Caco-2 (cell line): ENCODE measurements around the gene KIF18A. TPM values are rescaled to one million over a fixed set of nuclear protein-coding genes. Genes with fewer than 3 reads are reported as not detected.

ENCODE experiments used
- Bru-seq: library from RNA; stranded (reverse); fragments of 400-500 nt; gene quantifications from one replicate; lab custom pipeline; 2021; lab: Mats Ljungman, UMichigan
- BruChase-seq, 2 experiments: library from RNA; stranded (reverse); fragments of 400-500 nt; gene quantifications; one replicate each; lab custom pipeline; 2021; lab: Mats Ljungman, UMichigan
- BruUV-seq: library from RNA; stranded (reverse); fragments of 400-500 nt; replicated peaks from 2 replicates; lab custom pipeline; 2021; lab: Mats Ljungman, UMichigan
- CTCF ChIA-PET: fragments of 300-600 bp; sonication (Branson Sonifier 250); formaldehyde crosslinking; loops from one replicate; lab custom pipeline; 2022; ENCODE audit warnings: antibody characterized with exemption; lab: Charles Lee
- POLR2A ChIA-PET: fragments of 300-600 bp; sonication (Branson Sonifier 250); formaldehyde crosslinking; loops from one replicate; lab custom pipeline; 2022; ENCODE audit warnings: antibody characterized with exemption; lab: Charles Lee
- DNase-seq, 2 experiments: peaks; one replicate each; pipeline versions ENCODE4 v3.0.0 to v3.0.0-alpha.2; 2020 to 2022
- H3K27me3 ChIP-seq: replicated peaks from 2 replicates; pipeline ENCODE4 v1.6.0; 2011; ENCODE audit warnings: low read length; ENCODE audit not compliant: control insufficient read depth, insufficient read depth
- H3K36me3 ChIP-seq: 2 replicates; pipeline ENCODE4 v1.5.1; 2011; ENCODE audit warnings: low read length; ENCODE audit not compliant: control insufficient read depth, insufficient read depth
- H3K4me1 ChIP-seq: fragments of 250-450 bp; sonication (Bioruptor Pico); 2 replicates; pipeline ENCODE4 v1.5.1; 2020; ENCODE audit warnings: mild to moderate bottlenecking
- H3K4me3 ChIP-seq: 2 replicates; pipeline ENCODE4 v1.5.1; 2011; ENCODE audit warnings: low read depth, mild to moderate bottlenecking, control low read depth, low read length
- H3K9me3 ChIP-seq: fragments of 250-450 bp; sonication (Bioruptor Pico); 2 replicates; pipeline ENCODE4 v1.5.1; 2020; ENCODE audit warnings: mild to moderate bottlenecking, moderate library complexity
- H3K27ac Mint-ChIP-seq: one replicate; pipeline ENCODE4 v1.8.0; 2022; ENCODE audit warnings: mixed read lengths; ENCODE audit not compliant: unreplicated experiment
- H3K27me3 Mint-ChIP-seq: one replicate; pipeline ENCODE4 v1.8.0; 2022; ENCODE audit warnings: mixed read lengths; ENCODE audit not compliant: insufficient read depth, unreplicated experiment
- H3K36me3 Mint-ChIP-seq: one replicate; pipeline ENCODE4 v1.8.0; 2022; ENCODE audit warnings: mild to moderate bottlenecking, mixed read lengths; ENCODE audit not compliant: insufficient read depth, unreplicated experiment
- H3K4me1 Mint-ChIP-seq: one replicate; pipeline ENCODE4 v1.8.0; 2022; ENCODE audit warnings: low read depth, mixed read lengths; ENCODE audit not compliant: unreplicated experiment
- H3K4me3 Mint-ChIP-seq: one replicate; pipeline ENCODE4 v1.8.0; 2022; ENCODE audit warnings: mild to moderate bottlenecking, moderate library complexity, mixed read lengths; ENCODE audit not compliant: unreplicated experiment
- H3K9me3 Mint-ChIP-seq: one replicate; pipeline ENCODE4 v1.8.0; 2022; ENCODE audit warnings: mixed read lengths; ENCODE audit not compliant: unreplicated experiment
- CTCF ChIP-seq, 2 experiments: fragments of 200-600 bp in 1 of 2; IDR thresholded peaks; 1 replicate in 1 of 2; 2 replicates in 1 of 2; pipeline versions ENCODE4 v1.5.1 to v1.8.0; 2011 to 2022; ENCODE audit warnings: antibody characterized with exemption in 1 of 2, control low read depth in 1 of 2, inconsistent platforms in 1 of 2, low read depth in 1 of 2, low read length in 1 of 2, mild to moderate bottlenecking in 1 of 2, moderate library complexity in 1 of 2; ENCODE audit not compliant: insufficient read depth in 1 of 2, severe bottlenecking in 1 of 2, unreplicated experiment in 1 of 2
- intact Hi-C: fragments of 100-400 bp; cut with micrococcal nuclease; formaldehyde crosslinking; loops from one replicate; pipeline ENCODE4 v1.10.0; 2022; ENCODE audit not compliant: unreplicated experiment
- long read RNA-seq: library from polyadenylated mRNA; stranded (forward); transcript quantifications from one replicate; pipeline ENCODE4 v2.0.0, GENCODE V29; 2022
- total RNA-seq: library from RNA; stranded (reverse); gene quantifications from 2 replicates; pipeline ENCODE4 v1.2.3, GENCODE V29; 2022

The KIF18A gene
- total RNA-seq (22.3 and 22.5 TPM in 2 replicates), Bru-seq, nascent RNA (percentile 84 among the genes with signal in this experiment), BruChase-seq, experiment 1, labeled RNA remaining after a 2-hour chase (percentile 72 among the genes with signal in this experiment), BruChase-seq, experiment 2, labeled RNA remaining after a 6-hour chase (percentile 59 among the genes with signal in this experiment)
- long read RNA-seq, transcript KIF18A-201 (17 exons, 3,568 nt), result major isoform, 35 of 41 reads
- long read RNA-seq, partial matches to known transcripts, result 3 of 41 reads
- long read RNA-seq, other reads (novel, unspliced or antisense), result 3 of 41 reads

- H3K27me3 Mint-ChIP-seq, result no peaks in the 10 kb centered on the region
- peak within 1 kb of the TSS; percentile 52 for H3K4me3 ChIP-seq
- peaks cover 14% of the 10 kb centered on the region; the same call in 1 of the 2 replicates for H3K4me1 ChIP-seq
- DNase-seq, result peak; percentile 100
- no peaks in the 10 kb centered on the region for H3K9me3 ChIP-seq
- no peak for TF ChIP-seq CTCF (IDR thresholded peaks at IDR 0.05; ENCODE audit: insufficient read depth in 1 of 2, low read depth in 1 of 2, low read length in 1 of 2, severe bottlenecking in 1 of 2, unreplicated experiment in 1 of 2)
- ChIA-PET CTCF (interaction anchor here (1.0 to 1.6 kb wide), 4 partner anchors 240 to 411 kb away, joined by 3 to 7 read pairs (median 6); partner anchors contain the start of gene BDNF), POLR2A (interaction anchor here (0.8 to 1.2 kb wide), 5 partner anchors 11 to 487 kb away, joined by 4 to 9 read pairs (median 7); no protein-coding TSS in a partner anchor)
- H3K9me3 Mint-ChIP-seq, result no peaks in the 10 kb centered on the region
- H3K27me3 ChIP-seq, result no peaks in the 10 kb centered on the region
- intact Hi-C loops, result loop anchor here (1.0 to 2.0 kb wide), 2 partner anchors 265 to 409 kb away; no protein-coding TSS in a partner anchor
- H3K36me3 Mint-ChIP-seq, result peaks cover 8% of the 10 kb centered on the region
- BruUV-seq, result TSS peak; percentile 66
- H3K4me3 Mint-ChIP-seq, result peak within 1 kb of the TSS; percentile 94
- H3K36me3 ChIP-seq, result no peaks in the 10 kb centered on the region
- H3K4me1 Mint-ChIP-seq, result peaks cover 6% of the 10 kb centered on the region
- H3K27ac Mint-ChIP-seq, result peak within 1 kb of the TSS; percentile 98
These were observed at the start of gene KIF18A, which contains the start of gene METTL15 for GRCh38 chr11:28107750-28108618. Gene KIF18A (minus strand): TSS chr11:28108156. CDS start chr11:28097947, 10,209 bp downstream. Gene METTL15 (plus strand): TSS chr11:28108388. CDS start chr11:28113335, 4,947 bp downstream.

- no peak for DNase-seq
- no TSS peak for BruUV-seq
- no peak overlapping the region for H3K27ac Mint-ChIP-seq
These were observed 45.6 kb upstream of the KIF18A start for GRCh38 chr11:28153586-28153985.

More at GRCh38 chr11:28153586-28153985, 45.6 kb upstream of the KIF18A start:
- intact Hi-C loops, result no loop called here
- ChIA-PET CTCF (no interaction called here), POLR2A (no interaction called here)
- no peak overlapping the region for H3K4me3 ChIP-seq
- no peaks in the 10 kb centered on the region; the same call in 1 of the 2 replicates for H3K36me3 ChIP-seq
- Mint-ChIP-seq H3K27me3 (no peaks in the 10 kb centered on the region), H3K4me1 (no peaks in the 10 kb centered on the region), H3K4me3 (no peak overlapping the region), H3K36me3 (peaks cover 13% of the 10 kb centered on the region), H3K9me3 (no peaks in the 10 kb centered on the region)
- no peaks in the 10 kb centered on the region for H3K9me3 ChIP-seq
- TF ChIP-seq CTCF (IDR thresholded peaks at IDR 0.05; ENCODE audit: insufficient read depth in 1 of 2, low read depth in 1 of 2, low read length in 1 of 2, severe bottlenecking in 1 of 2, unreplicated experiment in 1 of 2), result no peak
- no peaks in the 10 kb centered on the region for H3K4me1 ChIP-seq
- H3K27me3 ChIP-seq, result no peaks in the 10 kb centered on the region
